Dermis blood vessel endothelial cell (primary cell): ENCODE data around the gene SHISA7. TPM values are rescaled to one million over a fixed set of nuclear protein-coding genes. Genes with fewer than 3 reads are reported as not detected.

Source experiments
- DNase-seq: peaks from one replicate; pipeline ENCODE4 v3.0.0; 2010
- total RNA-seq: library from RNA; depleted of rRNA; stranded (reverse); fragments of >200 nt; gene quantifications from 2 replicates; pipeline ENCODE4 v1.2.3, GENCODE V29; 2014

The SHISA7 gene
- total RNA-seq, 1 donor from 2014 or later, result not detected

DNA sequence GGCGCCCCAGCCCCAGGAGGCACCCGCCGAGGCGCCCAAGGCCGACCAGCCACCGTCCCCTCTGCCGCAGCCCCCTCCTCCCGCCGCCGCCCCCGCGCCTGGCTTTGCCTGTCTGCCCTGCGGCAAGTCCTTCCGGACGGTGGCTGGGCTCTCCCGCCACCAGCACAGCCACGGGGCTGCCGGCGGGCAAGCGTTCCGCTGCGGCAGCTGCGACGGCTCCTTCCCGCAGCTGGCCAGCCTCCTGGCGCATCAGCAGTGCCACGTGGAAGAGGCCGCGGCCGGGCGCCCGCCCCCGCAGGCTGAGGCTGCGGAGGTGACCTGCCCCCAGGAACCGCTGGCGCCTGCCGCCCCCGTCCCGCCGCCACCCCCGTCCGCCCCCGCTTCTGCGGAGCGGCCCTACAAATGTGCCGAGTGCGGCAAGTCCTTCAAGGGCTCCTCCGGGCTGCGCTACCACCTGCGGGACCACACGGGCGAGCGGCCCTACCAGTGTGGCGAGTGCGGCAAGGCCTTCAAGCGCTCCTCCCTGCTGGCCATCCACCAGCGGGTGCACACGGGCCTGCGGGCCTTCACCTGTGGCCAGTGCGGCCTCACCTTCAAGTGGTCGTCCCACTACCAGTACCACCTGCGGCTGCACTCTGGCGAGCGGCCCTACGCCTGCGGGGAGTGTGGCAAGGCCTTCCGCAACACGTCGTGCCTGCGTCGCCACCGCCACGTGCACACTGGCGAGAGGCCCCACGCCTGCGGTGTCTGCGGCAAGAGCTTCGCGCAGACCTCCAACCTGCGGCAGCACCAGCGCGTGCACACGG lies 39.3 kb upstream of the SHISA7 start:
- DNase-seq, result no peak

DNA sequence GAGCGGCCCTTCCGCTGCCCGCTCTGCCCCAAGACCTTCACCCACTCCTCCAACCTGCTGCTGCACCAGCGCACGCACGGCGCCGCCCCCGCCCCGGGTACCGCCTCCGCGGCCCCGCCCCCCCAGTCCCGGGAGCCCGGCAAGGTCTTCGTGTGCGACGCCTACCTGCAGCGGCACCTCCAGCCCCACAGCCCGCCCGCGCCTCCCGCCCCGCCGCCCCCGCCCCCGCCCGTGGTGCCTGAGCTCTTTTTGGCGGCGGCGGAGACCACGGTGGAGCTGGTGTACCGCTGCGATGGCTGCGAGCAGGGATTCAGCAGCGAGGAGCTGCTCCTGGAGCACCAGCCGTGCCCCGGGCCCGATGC lies 38.7 kb upstream of the SHISA7 start:
- no peak for DNase-seq

GRCh38 chr19:55481148-55481793 lies 38.2 kb upstream of the SHISA7 start:
- no peak for DNase-seq

GRCh38 chr19:55479451-55480230 lies 36.5 kb upstream of the SHISA7 start:
- DNase-seq, result no peak

- DNase-seq, result no peak
Observed at GRCh38 chr19:55479045-55479444, 35.9 kb upstream of the SHISA7 start.

- no peak for DNase-seq
Observed at GRCh38 chr19:55478364-55478763, 35.3 kb upstream of the SHISA7 start.

- no peak for DNase-seq
Observed at GRCh38 chr19:55477905-55478304, 34.8 kb upstream of the SHISA7 start.

GRCh38 chr19:55476100-55476775 lies 33.1 kb upstream of the SHISA7 start, which contains the start of gene ZNF628:
TSS of gene ZNF628 (plus strand) at chr19:55476617. CDS start at chr19:55479911, 3,294 bp downstream.
- DNase-seq, result peak; percentile 99

DNA sequence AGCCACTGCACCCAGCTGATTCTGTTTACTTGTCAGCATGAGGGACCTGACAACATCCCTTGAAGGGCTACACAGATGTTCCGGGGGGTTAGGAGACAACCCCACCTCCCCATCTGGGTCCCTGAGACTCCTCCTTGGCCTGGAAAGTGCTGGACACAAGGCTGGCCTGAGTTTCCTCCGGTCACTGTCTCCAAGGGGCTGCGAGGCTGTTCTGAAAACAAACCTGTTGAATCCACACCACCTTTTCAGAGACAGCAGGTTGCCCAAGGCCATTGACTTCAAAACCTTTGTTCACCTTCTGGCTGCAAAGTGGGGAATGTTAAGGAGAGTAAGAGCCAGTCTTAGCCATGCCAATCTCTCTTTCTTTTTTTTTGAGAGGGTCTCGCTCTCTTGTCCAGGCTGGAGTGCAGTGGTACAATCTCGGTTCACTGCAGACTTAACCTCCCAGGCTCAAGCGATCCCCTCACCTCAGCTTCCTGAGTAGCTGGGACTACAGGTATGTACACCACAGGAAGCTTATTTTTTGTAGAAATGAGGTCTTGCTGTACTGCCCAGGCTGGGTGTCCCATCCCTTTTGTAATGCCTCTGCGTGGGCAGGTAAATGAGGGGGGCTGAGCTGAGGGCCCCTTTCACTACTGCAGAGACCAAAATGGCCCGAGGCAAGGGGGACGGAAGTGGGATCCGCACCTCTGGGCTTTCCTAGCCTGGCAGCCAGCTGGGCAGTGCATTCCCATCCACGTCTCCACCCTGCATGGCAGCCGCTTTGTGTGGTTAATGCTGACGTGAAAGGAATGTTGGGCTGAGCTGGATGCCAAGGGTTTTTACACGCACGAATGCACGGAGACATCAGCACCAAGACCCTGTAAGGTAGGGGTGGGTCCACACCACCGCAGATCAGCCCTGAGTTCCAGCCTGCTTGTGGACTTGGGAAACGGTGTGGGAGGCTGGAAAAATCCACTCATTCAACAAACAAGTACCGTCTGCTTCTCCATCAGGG lies 31.5 kb upstream of the SHISA7 start:
- no peak for DNase-seq

- no peak for DNase-seq
Observed at GRCh38 chr19:55473225-55474012, 30.3 kb upstream of the SHISA7 start.

GRCh38 chr19:55472463-55472862 lies 29.4 kb upstream of the SHISA7 start:
- no peak for DNase-seq

DNA sequence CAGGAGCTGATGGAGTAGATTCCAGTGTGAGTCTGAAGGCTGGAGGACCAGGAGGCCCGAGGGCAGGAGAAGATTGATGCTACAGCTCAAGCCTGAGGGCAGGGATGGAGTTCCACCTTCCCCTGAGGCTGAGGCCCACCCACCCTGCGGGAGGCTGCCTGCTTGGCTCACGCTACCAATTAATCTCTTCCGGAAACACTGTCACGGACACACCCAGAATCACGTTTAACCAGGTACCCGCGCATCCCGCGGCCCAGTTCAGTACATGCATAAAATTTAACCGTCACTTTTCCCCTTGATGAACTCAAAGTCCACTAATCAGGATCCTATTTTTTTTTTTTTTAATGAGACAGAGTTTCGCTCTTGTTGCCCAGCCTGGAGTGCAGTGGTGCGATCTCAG lies 28.2 kb upstream of the SHISA7 start:
- DNase-seq, result no peak

- no peak for DNase-seq
Observed at GRCh38 chr19:55468054-55468393, 24.9 kb upstream of the SHISA7 start.

GRCh38 chr19:55467236-55468053 lies 24.3 kb upstream of the SHISA7 start:
- DNase-seq, result peak; percentile 69

- no peak for DNase-seq
Observed at GRCh38 chr19:55466241-55466614, 23.1 kb upstream of the SHISA7 start.

GRCh38 chr19:55465460-55466240 lies 22.6 kb upstream of the SHISA7 start:
- DNase-seq, result no peak

DNA sequence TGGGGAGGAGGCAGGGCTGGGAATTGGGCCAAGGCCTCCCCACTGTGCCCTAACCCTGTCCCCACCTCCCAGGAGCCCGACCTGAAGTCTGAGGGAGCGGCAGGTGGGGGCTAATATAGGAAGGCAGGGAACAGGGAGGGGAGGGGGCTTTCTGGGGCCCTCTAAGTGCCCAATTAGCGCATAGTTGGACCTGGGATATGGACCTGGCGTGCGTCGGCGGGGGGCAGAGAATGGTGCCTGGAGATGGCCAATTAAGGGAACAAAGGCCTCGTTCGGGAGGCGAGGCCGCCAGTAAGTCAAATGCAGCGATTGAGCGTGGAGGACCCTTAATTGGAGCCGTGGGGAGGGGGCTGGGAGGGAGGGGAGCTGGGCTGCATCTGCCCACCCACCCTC lies 21.6 kb upstream of the SHISA7 start, which contains the start of gene C19orf85:
Gene C19orf85 (minus strand): TSS at position 90 of the 393 bp plus-strand sequence. CDS start 197 bp downstream, outside the sequence.
- DNase-seq, result no peak

- DNase-seq, result no peak
Observed at GRCh38 chr19:55464039-55464661, 21.1 kb upstream of the SHISA7 start.
